ENCODE measurements around the gene PPP1R7.

Gene PPP1R7

DNA sequence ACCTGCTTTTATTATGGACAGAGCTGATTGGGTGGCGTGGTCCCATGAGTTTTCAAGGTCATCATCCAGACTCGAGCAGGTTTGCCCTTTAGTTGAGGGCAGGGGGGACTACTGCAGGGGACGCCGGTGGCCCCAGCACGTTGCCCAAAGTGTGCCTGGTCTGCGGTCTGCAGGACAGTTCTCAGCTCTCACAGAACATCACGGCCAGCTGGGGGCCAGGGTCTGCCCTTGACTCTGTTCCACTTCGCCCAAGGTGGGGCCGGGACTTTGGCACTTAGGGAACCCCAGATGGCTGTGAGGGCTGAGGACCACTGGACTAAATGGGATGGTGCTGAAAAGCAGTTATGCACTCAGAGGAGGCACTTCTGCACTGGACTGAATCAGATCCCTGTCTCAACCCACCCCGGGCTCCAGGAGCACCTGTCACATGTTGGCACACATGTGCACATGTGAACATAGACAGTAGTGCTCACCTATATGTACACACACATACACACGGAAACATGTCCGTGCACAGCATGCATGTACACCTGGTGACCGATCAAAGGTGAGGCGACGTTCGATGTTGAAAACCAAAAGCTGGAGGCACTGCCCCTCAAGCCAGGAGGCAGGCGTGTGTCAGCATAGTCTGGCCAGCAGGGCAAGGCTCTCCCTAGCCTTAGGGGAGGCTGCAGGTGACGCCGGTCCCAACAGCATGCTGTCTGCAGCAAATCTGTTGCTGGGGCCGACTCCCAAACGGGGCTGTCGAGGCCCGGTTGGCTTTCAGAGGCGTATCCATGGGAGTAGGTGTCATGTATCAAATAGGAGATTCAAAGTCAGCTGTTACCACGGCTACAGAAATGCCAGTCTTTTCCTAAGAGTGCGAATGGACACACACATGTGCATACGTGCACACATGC is 48.4 kb downstream of the PPP1R7 start:
- no peak for DNase-seq

DNA sequence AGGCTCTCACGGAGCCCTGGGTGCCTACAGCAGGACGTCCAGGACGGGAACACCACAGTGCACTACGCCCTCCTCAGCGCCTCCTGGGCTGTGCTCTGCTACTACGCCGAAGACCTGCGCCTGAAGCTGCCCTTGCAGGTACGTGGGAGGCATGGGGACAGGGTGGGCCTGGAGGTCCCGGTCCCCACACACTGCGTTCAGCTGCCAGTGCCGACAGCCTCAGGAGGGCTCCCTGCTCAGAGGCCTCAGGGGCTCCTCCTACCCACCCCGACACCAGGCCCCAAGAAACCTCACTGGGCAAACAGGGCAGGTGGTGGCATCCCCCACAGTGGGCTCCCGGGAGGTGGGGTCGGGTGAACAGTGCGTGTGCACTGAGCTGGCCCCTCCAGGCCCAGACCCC is 49.0 kb downstream of the PPP1R7 start:
- DNase-seq, result no peak

DNA sequence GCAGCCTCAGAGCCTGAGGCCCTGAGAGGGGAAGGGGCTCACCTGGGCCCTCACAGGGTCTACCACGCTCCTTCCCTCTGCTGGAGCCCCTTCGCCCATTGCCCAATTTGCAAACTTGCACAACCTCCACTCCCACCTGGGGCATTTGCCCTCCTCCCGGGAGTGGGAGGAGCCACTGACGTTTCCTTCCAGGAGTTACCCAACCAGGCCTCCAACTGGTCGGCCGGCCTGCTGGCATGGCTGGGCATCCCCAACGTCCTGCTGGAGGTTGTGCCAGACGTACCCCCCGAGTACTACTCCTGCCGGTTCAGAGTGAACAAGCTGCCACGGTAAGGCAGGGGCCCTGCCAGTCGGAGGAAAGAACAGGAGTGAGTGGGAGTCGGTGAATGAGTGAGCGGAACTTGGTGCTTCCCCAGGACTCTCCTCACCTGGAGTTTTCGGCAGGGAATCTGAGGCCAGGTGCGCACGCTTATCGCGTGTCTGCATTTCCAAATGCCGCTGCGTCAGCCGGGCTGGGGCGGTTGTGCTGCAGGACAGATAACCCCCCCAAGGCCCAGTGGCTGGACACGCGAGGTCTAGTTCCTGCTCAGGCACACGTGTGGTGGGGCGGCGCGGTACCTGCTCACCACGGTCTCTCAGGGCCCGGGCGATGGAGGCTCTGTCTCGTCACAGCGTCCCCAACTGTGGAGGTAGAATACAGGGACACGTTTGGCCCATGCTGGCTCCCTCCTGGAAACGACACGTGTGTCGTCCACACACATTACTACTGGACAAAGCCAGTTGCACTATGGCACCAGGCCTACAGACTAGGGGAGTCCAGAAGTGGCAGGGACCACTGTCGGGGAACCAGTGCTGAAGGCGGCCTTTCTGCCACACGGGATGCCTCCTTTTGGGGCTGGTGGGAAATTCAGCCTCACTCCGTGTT is 49.9 kb downstream of the PPP1R7 start:
- DNase-seq, result no peak

DNA sequence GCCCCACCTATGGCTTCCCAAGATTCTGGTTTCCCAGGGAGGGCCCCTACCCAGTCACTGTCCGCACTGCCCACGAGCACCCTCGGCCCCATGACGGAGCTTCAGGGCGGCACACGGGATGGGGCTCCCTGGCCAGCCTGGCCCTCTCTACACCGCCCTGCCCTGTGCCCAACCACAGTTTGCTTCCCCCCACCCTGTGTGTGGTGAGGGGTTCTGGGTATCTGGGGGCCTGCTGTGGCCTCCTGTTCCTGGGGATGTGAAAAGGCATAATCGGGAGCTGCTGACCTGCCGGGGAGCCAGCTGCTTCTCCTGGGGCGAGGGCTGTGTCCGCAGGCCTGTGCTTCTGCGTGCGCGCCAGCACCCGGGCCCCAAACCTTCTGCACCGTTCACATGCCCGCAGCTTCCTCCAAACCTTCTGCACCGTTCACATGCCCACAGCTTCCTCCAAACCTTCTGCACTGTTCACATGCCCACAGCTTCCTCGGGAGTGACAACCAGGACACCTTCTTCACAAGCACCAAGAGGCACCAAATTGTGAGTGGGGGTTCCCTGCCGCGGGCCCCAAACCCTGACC is 50.6 kb downstream of the PPP1R7 start:
- DNase-seq, result no peak

DNA sequence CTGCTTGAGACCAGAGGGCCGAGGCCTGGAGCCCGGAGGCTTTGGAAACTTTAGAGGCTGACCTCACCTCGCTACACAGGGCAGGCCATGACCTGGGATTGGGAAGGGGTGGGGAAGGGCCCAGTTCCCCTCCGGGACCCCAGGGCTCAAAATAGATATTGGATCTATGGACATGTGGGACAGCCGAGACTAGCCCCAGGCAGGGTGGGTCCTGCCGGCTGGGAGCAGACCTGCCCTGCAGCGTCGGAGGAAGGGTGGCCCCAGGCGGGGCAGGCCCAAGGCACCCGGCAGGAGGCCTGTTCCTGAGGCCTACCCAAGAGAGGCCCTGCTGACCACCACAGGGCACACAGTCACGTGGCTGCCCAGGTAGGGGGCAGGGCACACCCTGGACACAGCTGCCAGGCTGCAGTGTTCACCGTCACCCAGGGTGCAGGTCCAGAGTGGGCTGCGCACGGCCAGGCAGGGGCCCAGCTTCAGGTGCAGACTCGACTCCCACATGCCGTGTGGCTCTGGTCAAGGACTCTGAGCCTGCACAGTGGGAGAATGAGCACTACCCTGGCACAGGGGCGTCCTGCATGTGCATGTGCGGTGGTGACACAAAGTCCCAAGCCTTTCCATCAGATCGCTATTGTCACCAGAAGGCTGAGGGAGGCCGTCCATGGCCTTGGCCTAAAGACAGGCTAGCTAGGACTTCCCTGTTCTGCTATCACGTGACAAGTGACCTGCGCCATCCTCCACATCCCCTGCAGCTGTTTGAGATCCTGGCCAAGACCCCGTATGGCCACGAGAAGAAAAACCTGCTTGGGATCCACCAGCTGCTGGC is 51.4 kb downstream of the PPP1R7 start:
- no peak for DNase-seq

DNA sequence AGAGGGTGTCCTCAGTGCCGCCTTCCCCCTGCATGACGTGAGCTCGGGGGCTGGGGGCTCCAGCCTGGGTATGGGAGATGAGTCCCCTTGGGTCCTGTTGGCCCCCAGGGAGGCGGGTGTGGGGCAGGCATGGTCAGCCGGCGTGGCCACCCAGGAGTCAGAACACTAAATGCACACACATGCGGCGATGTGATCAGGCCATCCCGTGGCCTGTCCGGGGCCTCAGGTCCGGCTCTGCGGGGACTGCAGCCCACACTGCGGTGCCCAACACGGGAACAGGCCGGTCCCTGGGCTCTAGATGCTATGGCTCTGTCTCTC is 52.0 kb downstream of the PPP1R7 start:
- DNase-seq, result no peak

DNA sequence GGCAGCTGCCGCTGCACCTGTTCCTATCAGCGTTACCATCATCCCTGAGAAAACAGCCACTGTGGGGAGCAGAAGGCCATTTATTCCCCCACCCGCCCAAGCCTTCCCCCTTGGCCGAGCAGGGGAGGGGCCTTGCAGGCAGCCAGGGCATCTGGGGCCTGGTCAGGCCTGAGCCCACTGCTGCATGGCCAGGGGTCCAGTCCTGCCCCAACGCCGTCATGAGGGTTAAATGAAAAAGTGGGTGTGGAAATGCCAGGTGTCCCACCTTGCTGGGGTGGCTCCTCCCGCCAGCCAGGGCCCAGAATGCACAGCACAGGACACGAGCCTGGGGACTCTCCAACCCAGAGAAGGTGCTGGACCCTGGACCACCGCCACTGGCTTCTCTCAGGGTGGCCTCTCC is 52.4 kb downstream of the PPP1R7 start:
- DNase-seq, result no peak

DNA sequence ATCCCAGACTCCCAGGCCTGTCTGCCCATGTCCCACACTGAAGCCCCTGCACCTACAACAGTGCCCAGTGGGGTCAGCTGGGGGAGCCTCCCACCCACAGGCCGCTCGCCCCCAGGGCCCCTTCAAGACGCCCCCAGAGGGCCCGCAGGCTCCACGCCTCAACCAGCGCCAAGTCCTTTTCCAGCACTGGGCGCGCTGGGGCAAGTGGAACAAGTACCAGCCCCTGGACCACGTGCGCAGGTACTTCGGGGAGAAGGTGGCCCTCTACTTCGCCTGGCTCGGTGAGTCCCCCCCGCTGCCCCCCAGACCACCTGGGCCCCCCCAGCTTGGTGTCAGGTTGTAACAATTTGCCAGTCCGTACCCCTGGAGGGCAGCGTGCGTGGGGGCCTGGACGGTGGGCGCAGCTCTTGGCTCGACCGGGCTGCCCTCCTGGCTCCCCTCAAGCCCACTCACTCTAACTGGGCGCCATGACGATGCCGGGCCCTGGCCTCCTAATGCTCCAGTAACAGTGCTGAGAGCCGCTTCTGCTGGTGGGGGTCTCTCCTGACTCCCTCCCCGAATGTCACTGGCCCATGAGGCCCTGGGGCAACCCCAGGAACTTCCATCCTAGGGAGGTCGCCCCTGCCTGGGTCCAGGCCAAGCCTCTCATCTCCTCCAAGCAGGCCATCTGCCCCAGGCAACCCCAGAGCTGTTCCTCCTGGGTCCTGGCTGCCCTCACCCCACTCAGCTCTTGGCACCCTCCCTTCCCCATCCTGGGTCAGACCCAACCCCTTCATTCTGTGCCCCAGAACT is 53.1 kb downstream of the PPP1R7 start:
- no peak for DNase-seq

DNA sequence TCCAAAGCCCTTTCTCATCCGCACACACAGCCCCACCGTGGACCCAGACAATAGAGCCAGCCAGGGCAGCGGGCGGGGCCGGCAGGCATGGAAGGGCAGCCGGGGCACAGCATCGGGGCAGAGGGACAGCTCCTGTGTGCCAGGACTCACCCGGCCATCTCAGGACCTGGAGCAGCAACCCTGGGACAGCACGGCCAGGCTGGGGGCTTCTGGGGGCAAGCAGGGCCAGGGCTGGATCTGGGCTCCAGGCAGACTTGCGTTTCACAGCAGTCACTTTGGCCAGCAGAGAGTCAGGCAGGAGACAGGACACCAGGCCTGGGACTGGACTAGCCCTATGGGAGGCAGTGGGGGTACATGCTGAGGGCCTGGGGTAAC is 53.7 kb downstream of the PPP1R7 start:
- DNase-seq, result no peak

DNA sequence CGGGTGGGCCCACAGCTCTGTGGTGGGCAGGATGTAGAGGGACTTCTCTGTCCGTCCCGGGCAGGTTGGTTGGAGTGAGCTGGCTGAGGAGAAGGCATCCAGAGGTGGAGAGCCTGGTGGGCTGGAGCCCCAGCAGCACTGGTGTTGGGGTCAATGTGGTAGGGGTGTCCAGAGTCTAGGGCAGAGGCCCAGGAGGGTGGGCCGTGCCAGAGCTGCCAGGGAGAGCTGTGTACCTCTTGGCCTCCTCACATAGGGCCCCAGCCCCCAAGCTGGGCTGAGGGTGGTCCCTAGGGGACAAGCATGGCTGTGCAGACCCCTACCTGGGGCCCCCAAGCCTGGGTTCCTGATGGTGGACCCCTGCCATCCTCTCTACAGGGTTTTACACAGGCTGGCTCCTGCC is 54.2 kb downstream of the PPP1R7 start:
- DNase-seq, result no peak

DNA sequence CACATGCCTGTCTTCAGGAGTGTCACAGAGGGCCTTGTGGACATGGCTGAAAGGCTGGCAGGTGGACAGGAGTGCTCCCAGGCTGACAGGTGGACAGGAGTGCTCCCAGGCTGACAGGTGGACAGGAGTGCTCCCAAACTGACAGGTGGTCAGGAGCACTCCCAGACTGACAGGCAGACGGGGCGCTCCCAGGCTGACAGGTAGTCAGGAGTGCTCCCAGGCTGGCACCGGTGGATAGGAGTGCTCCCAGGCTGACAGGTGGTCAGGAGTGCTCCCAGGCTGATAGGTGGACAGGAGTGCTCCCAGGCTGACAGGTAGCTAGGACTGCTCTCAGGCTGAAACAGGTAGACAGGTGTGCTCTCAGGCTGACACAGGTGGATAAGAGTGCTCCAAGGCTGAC is 54.8 kb downstream of the PPP1R7 start:
- no peak for DNase-seq

DNA sequence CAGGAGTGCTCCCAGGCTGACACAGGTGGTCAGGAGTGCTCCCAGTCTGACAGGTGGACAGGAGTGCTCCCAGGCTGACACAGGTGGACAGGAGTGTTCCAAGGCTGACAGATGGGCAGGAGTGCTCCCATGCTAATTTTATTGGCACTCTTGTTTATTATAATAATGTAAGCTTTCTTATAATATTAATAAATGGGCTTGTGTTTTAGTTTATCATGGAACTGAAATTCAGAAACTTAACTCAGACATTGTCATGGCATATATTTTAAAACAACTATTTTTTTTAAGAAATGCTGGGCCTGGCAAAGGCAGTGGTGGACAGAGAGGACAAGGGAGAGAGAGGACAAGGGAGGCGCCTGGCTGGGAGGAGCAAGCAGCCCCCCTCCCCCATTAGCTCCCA is 56.9 kb downstream of the PPP1R7 start:
- no peak for DNase-seq

DNA sequence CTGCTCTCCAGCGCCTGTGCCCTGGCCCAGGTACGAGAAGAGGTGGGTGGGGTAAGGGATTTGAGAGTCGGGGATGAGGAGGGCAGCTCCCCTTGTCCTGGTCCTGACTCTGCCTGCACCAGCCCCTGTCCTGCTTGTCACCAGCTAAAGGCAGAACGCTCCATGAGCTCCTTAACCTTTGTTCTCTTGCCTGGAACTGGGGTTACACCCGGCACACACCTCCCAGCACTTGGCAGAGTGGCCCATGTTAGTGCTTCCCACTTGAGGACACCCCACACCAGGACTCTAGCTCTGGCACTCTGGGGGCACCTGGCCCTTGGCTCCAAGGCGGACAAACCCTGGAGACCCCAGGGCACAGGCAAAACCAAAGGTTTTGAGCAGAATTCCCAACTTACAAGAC is 57.4 kb downstream of the PPP1R7 start:
- DNase-seq, result no peak

DNA sequence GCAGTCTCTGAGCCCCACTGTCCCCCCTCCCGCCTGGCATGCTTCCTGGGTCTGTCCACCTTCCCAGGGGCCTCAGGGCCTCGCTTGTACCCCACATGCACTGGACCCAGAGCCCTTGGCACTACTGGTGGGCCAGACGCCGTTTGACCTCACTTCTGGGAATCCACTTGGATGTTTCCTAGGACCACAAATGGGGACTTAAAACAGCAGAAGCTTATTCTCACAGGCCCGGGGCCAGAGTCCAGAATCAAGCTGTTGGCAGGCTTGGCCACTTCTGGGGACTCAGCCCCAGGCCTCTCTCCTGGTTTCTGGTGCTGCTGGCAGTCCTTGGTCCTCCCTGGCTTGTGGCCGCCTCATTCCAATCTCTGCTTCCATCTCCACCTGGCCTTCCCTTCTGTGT is 57.8 kb downstream of the PPP1R7 start:
- no peak for DNase-seq

DNA sequence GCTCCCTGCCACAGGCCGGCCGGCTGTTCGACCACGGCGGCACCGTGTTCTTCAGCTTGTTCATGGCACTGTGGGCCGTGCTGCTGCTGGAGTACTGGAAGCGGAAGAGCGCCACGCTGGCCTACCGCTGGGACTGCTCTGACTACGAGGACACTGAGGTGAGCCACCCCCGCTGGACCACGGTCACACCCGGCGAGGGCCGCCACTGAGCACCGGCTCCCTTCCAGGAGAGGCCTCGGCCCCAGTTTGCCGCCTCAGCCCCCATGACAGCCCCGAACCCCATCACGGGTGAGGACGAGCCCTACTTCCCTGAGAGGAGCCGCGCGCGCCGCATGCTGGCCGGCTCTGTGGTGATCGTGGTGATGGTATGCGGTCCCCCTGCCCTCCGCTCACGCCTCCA is 59.0 kb downstream of the PPP1R7 start:
- DNase-seq, result no peak

DNA sequence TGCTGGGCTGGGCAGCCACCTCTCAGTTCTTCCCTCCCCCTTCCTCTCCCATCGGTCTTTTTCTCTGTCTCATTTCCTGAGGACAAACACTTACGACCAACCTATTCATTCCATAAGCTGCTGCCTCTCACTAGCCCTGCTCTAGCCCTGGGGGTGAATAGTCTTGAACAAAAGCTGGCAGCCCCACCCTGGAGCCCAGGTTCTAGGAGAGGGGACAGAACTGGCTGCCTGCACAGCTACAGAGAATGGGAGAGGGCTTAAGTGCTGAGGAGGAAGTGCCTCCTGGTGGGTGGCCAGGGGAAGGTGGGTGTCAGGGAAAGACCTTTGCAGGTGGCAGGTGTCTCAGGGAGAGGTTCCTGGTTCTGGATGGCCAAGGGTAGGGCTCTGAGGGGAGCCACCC is 61.0 kb downstream of the PPP1R7 start:
- peak in 1 of 2 experiments; percentile 17 for DNase-seq

DNA sequence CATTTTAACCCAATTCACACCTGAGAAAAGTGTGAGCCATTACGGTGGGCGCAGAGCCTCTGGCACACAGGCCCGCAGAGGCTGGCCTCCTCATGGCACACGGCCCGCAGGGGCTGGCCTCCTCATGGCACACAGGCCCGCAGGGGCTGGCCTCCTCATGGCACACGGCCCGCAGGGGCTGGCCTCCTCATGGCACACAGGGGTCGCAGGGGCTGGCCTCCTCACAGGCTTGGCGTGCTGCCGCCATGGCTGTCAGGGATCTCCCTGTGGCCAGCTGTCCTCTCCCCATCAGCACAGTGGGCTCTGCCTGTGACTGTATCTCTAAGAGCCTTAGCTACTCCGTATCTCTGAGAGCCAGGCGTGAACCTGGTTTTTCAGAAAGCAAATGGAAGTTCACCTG is 62.8 kb downstream of the PPP1R7 start:
- DNase-seq, result no peak

DNA sequence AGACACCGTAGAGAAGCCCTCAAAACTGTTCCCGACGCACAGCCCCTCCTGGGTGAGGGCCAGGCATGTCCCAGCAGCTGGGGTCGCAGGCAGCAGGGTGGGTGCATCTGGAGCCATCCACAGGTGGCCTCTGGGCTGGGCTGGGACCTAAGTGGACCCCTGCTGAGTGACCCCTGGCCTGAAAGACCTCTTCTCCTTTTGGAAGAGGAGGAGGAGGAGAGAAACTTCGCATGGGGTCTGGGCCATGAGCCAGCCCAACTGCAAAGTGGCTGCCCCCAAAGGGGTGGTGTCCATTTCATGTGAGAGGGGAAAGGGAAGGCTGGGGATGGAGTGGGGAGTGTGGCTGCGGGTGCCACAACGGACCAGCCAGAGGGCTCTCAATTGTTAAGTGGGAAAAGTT is 63.3 kb downstream of the PPP1R7 start:
- DNase-seq, result no peak

DNA sequence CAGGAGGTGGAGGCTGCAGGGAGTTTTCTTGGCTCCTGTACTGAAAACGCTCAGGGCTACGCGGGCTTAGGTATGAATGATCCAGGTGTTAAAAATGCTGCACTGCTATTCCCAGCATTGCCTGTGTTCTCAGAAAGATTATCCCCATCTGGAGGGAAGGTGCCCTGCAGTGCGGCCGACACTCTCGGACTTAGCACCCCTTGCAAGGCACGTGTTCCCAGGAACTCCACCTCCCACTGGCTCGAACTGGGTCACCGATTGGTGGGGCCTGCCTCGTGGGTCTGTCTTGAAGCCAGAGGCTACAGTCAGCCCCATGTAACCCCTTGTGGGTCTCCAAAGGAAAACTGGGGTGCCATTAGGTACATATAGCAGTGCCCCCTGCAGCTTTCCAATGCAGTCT is 63.9 kb downstream of the PPP1R7 start:
- DNase-seq, result no peak

DNA sequence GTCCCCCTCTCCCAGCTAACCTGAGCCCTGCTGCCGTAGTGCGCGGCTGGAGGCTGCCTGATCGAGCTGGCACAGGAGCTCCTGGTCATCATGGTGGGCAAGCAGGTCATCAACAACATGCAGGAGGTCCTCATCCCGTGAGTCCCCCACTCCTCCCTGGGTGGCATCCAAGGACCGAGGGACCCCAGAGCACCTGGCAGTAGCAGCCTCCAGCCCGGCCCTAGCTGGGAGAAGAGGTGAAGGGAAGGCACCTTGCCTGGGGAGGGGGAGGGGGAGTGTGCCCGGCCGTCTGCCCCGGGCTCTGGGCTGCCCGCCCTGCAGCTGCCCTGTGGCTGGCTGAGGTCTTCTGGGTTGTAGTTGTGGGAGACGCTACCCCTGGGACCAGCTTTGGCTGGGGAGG is 64.5 kb downstream of the PPP1R7 start:
- no peak for DNase-seq

DNA sequence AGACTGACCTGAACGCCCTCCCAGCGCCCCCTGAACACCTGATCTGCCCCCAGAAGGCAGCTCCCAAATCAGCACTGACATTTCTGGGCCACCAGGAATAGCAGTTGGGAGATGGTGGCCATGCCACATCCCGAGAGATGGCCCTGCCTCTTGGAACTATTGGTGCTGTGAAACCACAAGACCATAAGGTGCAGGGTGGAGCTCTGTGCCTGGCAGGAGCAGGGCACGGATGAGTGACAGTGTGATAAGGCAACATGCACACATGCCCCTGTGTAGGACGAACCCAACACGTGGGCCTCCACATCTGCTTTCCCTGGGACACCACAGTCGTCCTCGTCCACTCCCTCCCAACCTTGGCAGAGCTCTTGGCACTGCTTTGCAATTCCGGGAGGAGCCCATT is 65.2 kb downstream of the PPP1R7 start:
- no peak for DNase-seq

DNA sequence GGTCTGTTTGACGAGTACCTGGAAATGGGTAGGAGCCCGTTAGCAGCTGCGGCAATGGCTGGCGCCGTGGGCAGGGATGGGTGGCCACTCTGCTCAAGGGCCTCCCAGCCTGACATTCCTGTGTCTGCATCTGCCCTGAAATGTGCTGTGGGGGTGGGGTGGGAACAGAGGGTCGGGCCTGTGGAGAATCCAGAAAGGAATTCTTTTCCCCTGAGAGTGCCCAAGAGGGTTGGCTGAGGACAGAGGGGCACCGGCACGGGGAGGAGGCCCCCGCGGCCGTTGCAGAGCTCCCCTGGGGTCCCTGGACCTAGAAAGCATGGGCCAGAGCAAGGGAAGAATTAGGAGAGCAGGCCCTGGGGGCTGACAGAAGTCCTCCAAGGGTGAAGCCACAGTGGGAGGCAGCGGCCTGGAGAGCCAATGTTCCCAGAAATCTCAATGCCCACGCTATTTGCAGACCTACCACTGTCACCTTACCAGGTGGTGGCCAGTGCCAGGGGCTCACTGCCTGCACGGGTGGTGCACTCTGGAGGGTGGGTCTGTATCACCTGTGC is 66.0 kb downstream of the PPP1R7 start:
- no peak for DNase-seq

All from NCI-H2081 (cell line).